Measurements from ENCODE around the gene TTLL4. TPM values are rescaled to one million over a fixed set of nuclear protein-coding genes. Genes with fewer than 3 reads are reported as not detected.

Gene TTLL4
- total RNA-seq (2014; rRNA removed; shearing (Covaris generic)), result 9.5 and 17.9 TPM in 2 replicates

- DNase-seq (ENCODE audit: low read depth), result peak; percentile 93
Observed at GRCh38 chr2:218710687-218711549, at the start of gene TTLL4. TSS of gene TTLL4 (plus strand) at chr2:218710835. CDS start at chr2:218737677, 26,842 bp downstream.

- no peak for DNase-seq (ENCODE audit: low read depth)
Observed at GRCh38 chr2:218662377-218662776, 48.3 kb upstream of the TTLL4 start.

- DNase-seq (ENCODE audit: low read depth), result no peak
Observed at GRCh38 chr2:218662827-218663226, 47.8 kb upstream of the TTLL4 start.

- DNase-seq (ENCODE audit: low read depth), result no peak
Observed at GRCh38 chr2:218663901-218664300, 46.7 kb upstream of the TTLL4 start.

GRCh38 chr2:218664653-218665052 lies 46.0 kb upstream of the TTLL4 start:
- no peak for DNase-seq (ENCODE audit: low read depth)

- peak; percentile 55 for DNase-seq (ENCODE audit: low read depth)
Observed at GRCh38 chr2:218671097-218671653, 39.5 kb upstream of the TTLL4 start.

GRCh38 chr2:218671654-218672566 lies 38.7 kb upstream of the TTLL4 start, which contains the start of the genes RNF25 and STK36:
TSS of gene RNF25 (minus strand) at chr2:218672002. CDS start at chr2:218671970, 32 bp downstream.
TSS of gene STK36 (plus strand) at chr2:218672086. CDS start at chr2:218672830, 744 bp downstream.
- DNase-seq (ENCODE audit: low read depth), result peak; percentile 90

- peak; percentile 42 for DNase-seq (ENCODE audit: low read depth)
Observed at GRCh38 chr2:218679119-218679518, 31.5 kb upstream of the TTLL4 start.

GRCh38 chr2:218680061-218680460 lies 30.6 kb upstream of the TTLL4 start:
- no peak for DNase-seq (ENCODE audit: low read depth)

- DNase-seq (ENCODE audit: low read depth), result peak; percentile 77
Observed at GRCh38 chr2:218687400-218688060, 23.1 kb upstream of the TTLL4 start.

- peak; percentile 47 for DNase-seq (ENCODE audit: low read depth)
Observed at GRCh38 chr2:218691234-218691633, 19.4 kb upstream of the TTLL4 start.

GRCh38 chr2:218694405-218695145 lies 16.1 kb upstream of the TTLL4 start:
- peak; percentile 22 for DNase-seq (ENCODE audit: low read depth)

- DNase-seq (ENCODE audit: low read depth), result no peak
Observed at GRCh38 chr2:218698885-218699284, 11.8 kb upstream of the TTLL4 start.

GRCh38 chr2:218701806-218702205 lies 8.8 kb upstream of the TTLL4 start:
- no peak for DNase-seq (ENCODE audit: low read depth)

- no peak for DNase-seq (ENCODE audit: low read depth)
Observed at GRCh38 chr2:218703341-218703740, 7.3 kb upstream of the TTLL4 start.

- no peak for DNase-seq (ENCODE audit: low read depth)
Observed at GRCh38 chr2:218708086-218708485, 2.5 kb upstream of the TTLL4 start.

GRCh38 chr2:218709908-218710307 lies 727 bp upstream of the TTLL4 start:
- DNase-seq (ENCODE audit: low read depth), result no peak

GRCh38 chr2:218710334-218710686 lies 325 bp upstream of the TTLL4 start:
- no peak for DNase-seq (ENCODE audit: low read depth)

- DNase-seq (ENCODE audit: low read depth), result peak; percentile 22
Observed at GRCh38 chr2:218711550-218711929, 905 bp downstream of the TTLL4 start.

- no peak for DNase-seq (ENCODE audit: low read depth)
Observed at GRCh38 chr2:218713922-218714321, 3.3 kb downstream of the TTLL4 start.

GRCh38 chr2:218716070-218716469 lies 5.4 kb downstream of the TTLL4 start:
- peak; percentile 59 for DNase-seq (ENCODE audit: low read depth)

All from M059J (cell line).